ENCODE data around the gene SHQ1. TPM values are rescaled to one million over a fixed set of nuclear protein-coding genes. Genes with fewer than 3 reads are reported as not detected.

The SHQ1 gene
- total RNA-seq, 1 experiment from 2014 or later = 24.8 TPM

DNA sequence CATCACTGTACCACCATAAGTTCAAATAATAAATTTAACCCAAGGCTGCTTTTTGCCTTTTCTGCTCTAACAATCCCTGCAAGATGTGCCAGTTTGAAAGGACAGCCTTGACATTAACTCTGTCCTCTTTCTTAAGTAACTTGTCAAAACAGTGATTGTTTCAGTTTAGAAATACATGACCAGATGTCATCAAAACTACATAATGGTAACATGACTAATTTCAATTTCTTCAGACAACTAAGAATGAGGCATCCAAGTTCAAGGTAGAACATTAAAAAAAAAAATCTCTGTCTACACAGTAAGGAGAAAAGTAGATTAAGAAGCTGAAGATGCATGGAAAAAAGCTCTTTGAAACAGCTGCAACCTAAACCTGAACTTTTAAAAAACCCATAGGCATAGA is 47.4 kb downstream of the SHQ1 start:
- no peak for TF ChIP-seq EZH2 (IDR thresholded peaks at IDR 0.05; ENCODE audit: low read depth)
- TF ChIP-seq, protein P1, sequence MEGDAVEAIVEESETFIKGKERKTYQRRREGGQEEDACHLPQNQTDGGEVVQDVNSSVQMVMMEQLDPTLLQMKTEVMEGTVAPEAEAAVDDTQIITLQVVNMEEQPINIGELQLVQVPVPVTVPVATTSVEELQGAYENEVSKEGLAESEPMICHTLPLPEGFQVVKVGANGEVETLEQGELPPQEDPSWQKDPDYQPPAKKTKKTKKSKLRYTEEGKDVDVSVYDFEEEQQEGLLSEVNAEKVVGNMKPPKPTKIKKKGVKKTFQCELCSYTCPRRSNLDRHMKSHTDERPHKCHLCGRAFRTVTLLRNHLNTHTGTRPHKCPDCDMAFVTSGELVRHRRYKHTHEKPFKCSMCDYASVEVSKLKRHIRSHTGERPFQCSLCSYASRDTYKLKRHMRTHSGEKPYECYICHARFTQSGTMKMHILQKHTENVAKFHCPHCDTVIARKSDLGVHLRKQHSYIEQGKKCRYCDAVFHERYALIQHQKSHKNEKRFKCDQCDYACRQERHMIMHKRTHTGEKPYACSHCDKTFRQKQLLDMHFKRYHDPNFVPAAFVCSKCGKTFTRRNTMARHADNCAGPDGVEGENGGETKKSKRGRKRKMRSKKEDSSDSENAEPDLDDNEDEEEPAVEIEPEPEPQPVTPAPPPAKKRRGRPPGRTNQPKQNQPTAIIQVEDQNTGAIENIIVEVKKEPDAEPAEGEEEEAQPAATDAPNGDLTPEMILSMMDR (conservative IDR thresholded peaks at IDR 0.05) = no peak
- Histone ChIP-seq H3F3A (ENCODE audit: insufficient read depth, low read depth) (no peaks in the 10 kb centered on the region), H3K27ac (no peak overlapping the region), H3K27me3 (ENCODE audit: insufficient read depth, low read depth) (no peaks in the 10 kb centered on the region), H3K36me3 (ENCODE audit: low read depth) (no peaks in the 10 kb centered on the region), H4K20me1 (ENCODE audit: insufficient read depth) (no peaks in the 10 kb centered on the region), H3K9me2 (ENCODE audit: insufficient read depth) (no peaks in the 10 kb centered on the region), H3K9me3 (ENCODE audit: insufficient read depth, low read depth) (no peaks in the 10 kb centered on the region), H3K79me2 (ENCODE audit: low read depth) (no peaks in the 10 kb centered on the region), H3K4me3 (no peak overlapping the region), H3K4me2 (no peak overlapping the region), H3K4me1 (replicated peaks; ENCODE audit: insufficient read depth) (no peaks in the 10 kb centered on the region), H2AFZ (no peak overlapping the region)
- intact Hi-C loops (cut with micrococcal nuclease; ENCODE audit: unreplicated experiment) = no loop called here
- POLR2A ChIA-PET (ENCODE audit: unreplicated experiment) = no interaction called here
- BruUV-seq (replicated peaks) = no TSS peak
- CTCF ChIA-PET = no interaction called here
- no peak for DNase-seq

DNA sequence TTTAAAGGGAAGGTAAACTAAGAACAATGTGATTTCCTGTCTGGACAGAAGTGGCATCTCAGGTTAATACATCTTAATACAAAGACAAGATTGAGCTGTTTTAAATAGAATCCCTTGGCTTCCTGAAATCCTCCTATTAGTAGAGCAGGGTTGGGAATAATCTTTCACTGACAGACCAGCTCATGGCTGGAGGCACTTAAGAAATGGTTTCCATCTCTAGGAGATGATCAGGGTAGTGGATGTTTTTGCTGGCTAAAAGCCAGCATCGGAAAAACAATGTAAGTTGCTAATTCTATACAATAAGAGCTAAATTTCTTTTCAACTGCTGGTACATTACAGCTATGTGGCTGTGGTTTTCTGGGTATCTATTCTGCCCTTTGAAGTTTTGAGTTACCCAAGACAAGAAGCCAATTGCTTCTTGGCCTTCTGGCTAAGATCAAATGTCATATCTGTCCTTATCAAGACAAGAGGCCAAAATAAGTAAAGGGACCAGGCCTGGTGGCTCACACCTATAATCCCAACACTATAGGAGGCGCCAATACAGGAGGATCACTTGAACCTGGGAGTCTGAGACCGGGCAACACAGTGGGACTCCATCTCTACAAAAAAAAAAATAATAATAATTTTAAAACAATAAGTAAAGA is 49.6 kb downstream of the SHQ1 start:
- TF ChIP-seq, protein P1 (conservative IDR thresholded peaks at IDR 0.05) = no peak
- TF ChIP-seq EZH2 (IDR thresholded peaks at IDR 0.05; ENCODE audit: low read depth) = no peak
- CTCF ChIA-PET = no interaction called here

GRCh38 chr3:72797773-72798543 is 50.3 kb downstream of the SHQ1 start:
- no peak for DNase-seq
- intact Hi-C loops (cut with micrococcal nuclease; ENCODE audit: unreplicated experiment) = no loop called here
- no peaks in the 10 kb centered on the region for H3K9me3 ChIP-seq (ENCODE audit: insufficient read depth, low read depth)
- BruUV-seq (replicated peaks) = no TSS peak
- H3K4me3 ChIP-seq = no peak overlapping the region
- H3K4me2 ChIP-seq = no peak overlapping the region
- no peaks in the 10 kb centered on the region for H3K27me3 ChIP-seq (ENCODE audit: insufficient read depth, low read depth)
- CTCF ChIA-PET = no interaction called here
- H2AFZ ChIP-seq = no peak overlapping the region
- H3K9me2 ChIP-seq (ENCODE audit: insufficient read depth) = no peaks in the 10 kb centered on the region
- no peaks in the 10 kb centered on the region for H3K36me3 ChIP-seq (ENCODE audit: low read depth)
- H3K4me1 ChIP-seq (replicated peaks; ENCODE audit: insufficient read depth) = no peaks in the 10 kb centered on the region
- no peaks in the 10 kb centered on the region for H4K20me1 ChIP-seq (ENCODE audit: insufficient read depth)
- POLR2A ChIA-PET (ENCODE audit: unreplicated experiment) = no interaction called here
- no peaks in the 10 kb centered on the region for H3K79me2 ChIP-seq (ENCODE audit: low read depth)
- H3K27ac ChIP-seq = no peak overlapping the region
- no peaks in the 10 kb centered on the region for H3F3A ChIP-seq (ENCODE audit: insufficient read depth, low read depth)
- TF ChIP-seq, protein P1 (conservative IDR thresholded peaks at IDR 0.05) = no peak

More for the DNA sequence above, 49.6 kb downstream of the SHQ1 start:
- no peak overlapping the region for H3K4me3 ChIP-seq
- no peaks in the 10 kb centered on the region for H3K4me1 ChIP-seq (replicated peaks; ENCODE audit: insufficient read depth)
- BruUV-seq (replicated peaks) = no TSS peak
- no peak overlapping the region for H3K27ac ChIP-seq
- H2AFZ ChIP-seq = no peak overlapping the region
- H3K9me3 ChIP-seq (ENCODE audit: insufficient read depth, low read depth) = no peaks in the 10 kb centered on the region
- H3F3A ChIP-seq (ENCODE audit: insufficient read depth, low read depth) = no peaks in the 10 kb centered on the region
- no peaks in the 10 kb centered on the region for H3K9me2 ChIP-seq (ENCODE audit: insufficient read depth)
- H3K27me3 ChIP-seq (ENCODE audit: insufficient read depth, low read depth) = no peaks in the 10 kb centered on the region
- no peak for DNase-seq
- H3K36me3 ChIP-seq (ENCODE audit: low read depth) = no peaks in the 10 kb centered on the region
- no peaks in the 10 kb centered on the region for H3K79me2 ChIP-seq (ENCODE audit: low read depth)
- no peak overlapping the region for H3K4me2 ChIP-seq
- POLR2A ChIA-PET (ENCODE audit: unreplicated experiment) = no interaction called here
- intact Hi-C loops (cut with micrococcal nuclease; ENCODE audit: unreplicated experiment) = no loop called here
- H4K20me1 ChIP-seq (ENCODE audit: insufficient read depth) = no peaks in the 10 kb centered on the region
